GM18861 (cell line): ENCODE data around the gene NOL4L.
A peak's percentile ranks its signal among the peaks of the same experiment; 100 is the strongest.

Experiments used
- ATAC-seq: cut with Tn5 transposase; IDR thresholded peaks from one replicate; pipeline ENCODE4 v1.9.1; 2021; ENCODE audit not compliant: unreplicated experiment

The NOL4L gene

DNA sequence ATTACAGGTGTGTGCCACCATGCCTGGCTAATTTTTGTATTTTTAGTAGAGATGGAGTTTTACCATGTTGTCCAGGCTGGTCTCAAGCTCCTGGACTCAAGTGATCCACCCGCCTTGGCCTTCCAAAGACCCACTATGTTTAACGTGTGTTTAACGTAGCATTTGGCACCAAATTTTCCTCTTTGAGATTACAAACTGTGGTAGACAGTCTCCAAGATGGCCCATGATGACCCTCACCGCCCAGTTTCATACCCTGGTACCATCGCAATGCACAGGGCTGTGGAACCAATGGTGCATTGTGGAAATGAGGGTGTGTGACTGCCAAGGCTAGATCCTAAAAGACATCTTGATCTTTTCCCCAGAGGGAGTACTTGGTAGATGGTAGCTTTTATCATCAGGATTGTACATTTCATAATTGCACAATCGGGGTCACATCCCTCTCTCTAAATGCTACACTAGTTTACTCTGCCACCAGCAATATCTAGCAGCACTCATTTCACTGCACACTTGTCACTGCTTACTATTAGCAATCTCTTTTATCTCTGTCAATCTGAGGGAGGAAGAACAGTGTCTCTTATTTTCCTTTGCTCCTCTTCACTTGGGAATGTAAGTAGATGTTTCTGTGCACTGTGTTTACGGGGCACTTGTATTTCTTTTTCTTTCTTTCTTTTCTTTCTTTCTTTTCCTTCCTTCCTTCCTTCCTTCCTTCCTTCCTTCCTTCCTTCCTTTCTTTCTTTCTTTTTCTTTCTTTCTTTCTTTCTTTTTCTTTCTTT is 96.9 kb downstream of the NOL4L start:
- no peak for ATAC-seq

DNA sequence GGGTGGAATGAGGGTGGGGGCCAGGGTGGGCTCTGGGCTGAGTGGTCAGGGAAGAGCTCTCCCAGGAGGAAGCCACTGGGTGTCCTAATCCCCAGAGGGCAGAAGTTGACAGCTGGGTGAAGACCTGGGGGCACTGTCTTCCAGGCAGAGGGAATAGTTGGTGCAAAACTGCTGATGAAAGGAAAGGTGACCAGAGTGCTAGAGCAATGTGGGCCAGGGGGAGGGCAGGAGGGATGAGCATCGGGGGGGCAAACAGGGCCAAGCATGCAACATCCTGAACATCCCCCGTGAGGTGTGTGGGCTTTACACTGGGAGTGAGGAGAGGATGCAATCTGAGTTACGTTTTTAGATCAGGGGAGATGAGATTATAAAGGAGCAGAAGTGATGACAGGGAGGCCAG is 97.8 kb downstream of the NOL4L start:
- no peak for ATAC-seq

DNA sequence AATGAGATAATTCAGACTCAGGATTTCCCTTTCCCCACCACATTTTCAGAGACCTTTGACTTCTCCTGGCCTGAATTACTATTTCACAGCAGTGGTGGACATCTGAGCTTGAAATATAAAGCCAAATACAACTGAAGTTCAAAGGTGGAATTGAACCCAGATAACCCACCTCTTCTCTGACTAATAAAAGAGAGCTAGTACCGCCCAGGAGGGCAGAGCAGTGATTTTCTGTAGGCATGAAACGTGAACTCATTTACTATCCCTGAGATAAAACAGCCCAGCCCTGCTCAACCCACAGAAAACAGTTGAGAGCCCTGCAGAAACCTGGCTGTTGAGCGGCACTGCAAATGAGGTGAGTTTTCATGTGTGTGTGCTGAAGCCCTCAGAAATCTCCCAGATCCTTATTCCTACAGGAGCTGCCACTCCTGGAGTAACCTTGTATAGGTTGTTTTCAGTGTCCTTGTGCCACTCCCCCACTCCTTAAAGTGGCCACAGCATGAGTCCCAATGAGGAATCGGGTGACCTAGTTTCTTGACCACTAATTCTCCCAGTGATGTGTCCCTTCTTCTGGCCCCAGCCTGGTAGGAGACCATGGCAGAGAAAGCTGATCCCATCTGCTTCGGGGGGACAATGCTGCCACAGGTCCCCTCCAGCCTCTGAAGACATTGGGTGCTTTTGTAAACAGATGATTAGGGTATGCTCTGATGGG is 99.2 kb downstream of the NOL4L start:
- ATAC-seq = no peak

DNA sequence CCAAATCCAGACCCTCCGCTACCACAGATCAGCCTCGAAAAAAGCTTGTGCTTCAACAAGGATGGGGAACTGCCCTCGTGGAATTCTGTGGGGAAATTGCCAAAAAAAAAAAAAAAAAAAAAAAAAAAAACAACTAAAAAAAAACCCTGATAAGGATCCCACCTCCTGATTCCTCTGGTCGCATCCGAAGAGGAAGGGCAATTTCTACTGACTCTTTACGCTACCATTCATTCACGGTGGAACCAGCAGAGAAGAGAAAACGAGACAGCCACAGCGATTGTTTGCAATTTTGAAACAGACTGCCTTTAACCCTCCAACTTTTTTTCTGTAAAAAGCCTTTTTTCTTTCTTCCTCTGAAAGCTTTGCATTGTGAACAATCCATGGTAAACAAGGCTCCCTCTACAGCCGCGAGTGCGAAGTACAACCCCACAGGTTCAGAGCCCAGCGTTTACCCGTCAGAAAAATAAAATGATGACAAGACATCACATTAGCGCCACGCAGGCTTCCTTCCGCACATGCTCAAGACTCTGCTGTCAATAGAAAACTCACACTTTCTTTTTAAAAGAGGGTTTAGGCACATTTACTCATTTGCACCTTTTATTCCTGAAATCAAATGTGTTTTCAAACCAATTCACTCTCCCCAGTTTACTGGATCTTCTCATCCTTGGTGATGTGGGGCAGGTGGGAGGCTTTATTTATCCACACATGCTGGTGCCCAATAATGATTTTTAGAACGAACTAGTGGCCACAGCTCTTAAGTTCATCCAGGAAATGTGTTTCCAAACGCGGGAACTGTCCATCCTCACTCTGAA is 100.0 kb downstream of the NOL4L start:
- ATAC-seq = peak; percentile 74

DNA sequence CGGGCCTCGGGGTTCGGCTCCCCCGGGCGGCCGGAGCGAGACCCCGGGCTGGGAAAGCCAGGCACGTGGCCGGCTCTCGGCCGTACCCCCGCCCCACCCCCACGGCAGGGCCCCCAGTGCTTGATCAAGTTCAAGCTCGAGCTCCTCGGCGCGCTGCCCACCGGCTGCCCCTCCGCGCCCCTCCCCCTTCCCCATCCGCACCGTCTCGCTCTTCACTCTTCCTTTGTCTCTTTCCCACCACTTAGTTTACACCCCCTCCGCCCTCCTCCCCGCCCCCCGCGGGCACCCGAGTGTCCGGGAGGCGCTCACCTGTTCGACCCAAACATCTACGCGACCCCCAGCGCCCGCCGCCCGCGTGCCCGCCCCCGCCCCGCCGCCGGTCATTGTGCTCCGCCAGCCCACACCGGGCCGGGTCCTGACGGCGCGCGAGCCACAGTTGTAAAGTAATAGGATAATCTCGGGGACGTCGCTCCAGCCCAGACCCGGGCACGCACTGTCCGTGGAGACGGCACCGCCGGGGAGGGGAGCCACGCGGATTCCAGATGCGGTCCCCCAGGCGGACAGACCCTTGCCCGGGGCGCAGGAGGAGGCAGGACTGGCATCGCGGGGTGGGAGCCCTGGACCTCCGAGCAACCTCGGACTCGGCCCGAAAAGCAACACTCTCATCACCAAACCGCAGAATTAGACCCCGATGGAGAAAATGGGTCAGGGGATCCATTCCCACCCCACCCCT is 100.7 kb downstream of the NOL4L start:
- no peak for ATAC-seq

DNA sequence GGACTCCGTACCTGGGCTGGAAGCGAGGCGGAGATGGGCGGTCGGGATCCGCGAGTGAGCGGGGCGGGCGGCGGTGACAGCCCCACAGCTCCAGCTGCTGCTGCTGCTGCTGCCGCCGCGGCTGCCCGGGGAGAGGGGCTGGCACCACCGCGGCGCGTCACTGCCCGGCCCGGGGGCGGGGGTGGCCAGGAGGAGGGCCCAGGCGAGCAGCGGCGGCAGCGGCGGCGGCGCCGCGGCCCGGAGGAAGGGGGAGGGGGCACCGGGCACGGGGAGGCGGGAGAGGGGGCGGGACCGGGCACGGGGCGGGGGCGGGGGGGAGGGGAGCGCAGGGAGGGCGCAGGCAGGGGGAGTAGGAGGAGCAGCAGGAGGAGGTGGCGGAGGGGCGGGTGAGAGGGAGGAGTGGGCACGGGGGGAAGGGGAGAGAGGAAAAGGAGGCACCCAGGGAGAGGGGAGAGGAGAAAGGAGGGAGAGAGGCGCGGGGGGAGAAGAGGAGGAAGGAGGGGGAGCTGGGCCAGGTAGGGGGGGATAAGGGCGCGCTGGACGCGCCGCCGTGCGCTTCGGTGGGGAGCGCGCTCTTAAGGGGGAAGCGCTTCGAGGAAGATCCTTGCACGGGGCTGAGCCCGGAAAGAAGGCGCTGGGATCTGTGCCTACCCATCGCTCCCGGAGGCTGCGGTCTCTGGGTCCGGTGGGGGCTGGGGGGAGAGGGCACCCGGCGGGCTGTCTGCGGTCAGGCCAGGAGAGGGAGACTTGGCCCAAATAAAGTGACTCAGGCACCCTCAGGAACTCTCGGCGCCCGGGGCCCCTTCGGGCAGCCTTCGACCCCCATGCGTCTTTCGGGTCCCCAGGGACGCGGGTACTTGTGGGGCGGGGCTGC is 101.5 kb downstream of the NOL4L start:
- no peak for ATAC-seq

DNA sequence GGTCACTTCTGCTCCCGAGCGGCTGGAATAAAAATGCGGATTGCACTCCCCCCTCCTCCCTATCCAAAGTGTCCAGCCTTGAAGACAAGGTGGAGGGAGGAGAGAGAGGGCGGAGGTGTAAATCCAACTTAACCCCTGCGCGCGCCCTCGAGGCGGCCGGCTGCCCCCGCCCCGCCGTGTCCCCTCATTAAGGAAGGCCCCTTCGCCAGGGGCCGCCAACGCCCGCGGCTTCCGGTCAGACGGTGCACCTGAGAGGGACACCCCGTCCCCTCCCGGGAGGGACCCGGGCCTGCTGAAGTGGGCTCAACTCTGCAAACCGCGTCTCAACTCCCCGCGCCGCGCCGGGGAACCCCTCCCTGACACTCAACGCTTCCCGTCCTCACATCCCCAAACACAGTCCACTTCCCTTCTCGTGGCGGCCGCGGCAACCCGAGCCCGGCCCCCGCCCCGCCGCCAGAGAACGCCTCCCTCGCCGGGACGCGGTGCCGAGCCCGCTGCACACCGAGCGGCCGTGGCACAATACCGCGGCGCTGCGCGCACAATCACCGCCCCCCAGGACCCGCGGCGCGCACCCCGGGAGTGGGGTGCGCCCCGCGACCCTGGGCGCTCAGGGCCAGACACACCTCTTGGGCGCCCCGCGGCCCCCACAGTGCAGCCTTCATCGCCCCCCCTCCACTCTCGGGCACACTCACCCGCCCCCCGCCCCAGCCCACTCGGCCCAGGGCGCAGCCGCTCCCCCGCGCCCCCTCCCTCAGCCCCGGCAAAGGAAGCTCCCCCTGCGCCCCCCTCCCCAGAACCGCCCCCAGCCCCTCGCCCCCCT is 102.5 kb downstream of the NOL4L start:
- ATAC-seq = no peak

DNA sequence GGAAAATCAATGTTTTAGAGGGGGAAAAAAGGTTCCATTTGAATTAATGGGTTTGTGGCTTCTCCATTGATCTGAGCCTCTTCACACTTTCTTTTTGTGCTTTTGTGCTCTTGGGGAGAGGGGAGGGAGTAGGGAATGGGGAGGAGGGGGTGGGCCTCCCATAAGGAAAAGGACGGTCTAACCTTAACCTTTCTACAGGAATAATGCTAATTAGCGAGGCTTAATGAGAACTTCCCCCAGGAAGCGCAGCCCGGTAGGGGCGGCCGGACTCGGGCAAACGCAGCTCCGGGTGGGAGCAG is 103.0 kb downstream of the NOL4L start:
- no peak for ATAC-seq

DNA sequence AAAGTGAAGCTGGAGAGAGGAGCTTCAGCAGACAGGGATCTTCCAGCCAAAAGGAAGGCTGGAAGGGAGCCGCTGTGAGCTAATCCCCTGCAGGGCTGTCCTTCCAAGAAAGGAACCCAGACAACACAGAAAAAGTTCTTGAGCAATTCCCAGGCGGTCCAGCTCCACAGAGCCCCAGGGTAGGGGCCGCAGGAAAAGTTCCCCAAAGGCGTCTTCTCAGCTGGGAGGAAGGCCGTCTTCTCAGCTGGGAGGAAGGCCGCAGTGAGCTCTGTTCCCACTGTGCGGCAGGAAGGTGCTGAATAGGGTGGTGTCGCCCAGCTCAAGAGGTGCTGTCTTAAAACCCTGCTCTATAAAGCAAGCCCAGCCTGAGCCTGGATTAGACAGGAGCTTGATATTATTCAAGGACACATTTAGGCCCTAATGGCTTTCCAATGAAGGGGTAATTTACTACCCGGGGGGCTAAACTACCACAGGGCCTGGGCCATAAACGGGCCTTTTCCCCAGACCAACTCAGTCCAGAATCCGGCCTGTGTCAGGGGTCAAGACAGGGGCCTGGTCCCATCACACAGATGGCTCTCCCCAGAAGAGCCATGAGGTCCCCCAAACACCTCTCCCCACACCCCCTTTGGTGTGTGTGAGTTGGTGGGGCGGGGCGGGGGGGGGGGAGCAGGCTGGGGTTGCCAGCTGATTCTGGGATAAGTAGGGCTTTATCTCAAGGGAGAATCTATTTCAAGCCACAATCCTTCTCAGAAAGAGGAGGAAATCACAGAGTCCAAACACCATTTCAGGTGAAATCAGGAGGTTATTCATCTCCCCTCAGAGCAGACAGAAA is 103.6 kb downstream of the NOL4L start:
- ATAC-seq = no peak

DNA sequence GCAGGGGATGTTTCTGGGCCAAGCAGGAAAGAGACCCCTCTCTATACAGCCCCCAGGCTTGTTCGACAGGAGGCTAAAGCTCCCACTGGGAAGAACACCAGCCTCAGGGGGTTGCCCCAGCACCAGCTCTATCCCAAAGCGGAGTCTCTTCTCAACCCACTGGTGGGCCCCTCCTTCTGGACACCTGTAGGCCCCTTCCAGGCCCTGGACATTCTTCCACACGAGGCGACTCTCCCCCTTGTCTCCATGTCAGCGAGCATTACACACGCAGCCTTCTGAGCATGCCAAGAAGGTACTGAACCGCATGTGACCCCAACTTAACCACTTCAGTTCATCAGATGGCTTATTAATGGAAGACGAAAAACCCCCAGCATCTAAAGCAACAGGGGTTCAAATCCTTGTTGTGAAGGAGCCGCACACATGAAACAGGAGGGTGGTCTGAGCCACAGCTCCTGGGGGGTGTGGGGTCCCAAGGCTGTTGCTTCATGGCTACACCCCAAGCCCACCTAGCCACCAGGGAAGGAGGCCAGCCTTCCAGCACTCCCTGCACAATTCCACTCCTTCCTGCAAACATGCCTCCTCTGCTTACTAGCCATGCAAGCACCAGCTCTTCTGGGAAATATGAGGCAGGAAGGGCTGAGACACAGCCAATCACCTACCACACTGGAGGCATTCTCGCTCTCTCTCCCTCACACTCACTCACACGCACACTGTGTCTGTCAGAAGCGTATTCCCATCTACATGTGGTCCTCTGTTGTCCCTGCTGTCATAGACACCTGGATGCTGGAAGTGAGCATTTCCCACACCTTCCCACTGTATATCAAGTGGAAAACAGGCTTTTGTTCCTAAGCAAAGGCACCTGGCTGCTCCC is 104.5 kb downstream of the NOL4L start:
- ATAC-seq = no peak

DNA sequence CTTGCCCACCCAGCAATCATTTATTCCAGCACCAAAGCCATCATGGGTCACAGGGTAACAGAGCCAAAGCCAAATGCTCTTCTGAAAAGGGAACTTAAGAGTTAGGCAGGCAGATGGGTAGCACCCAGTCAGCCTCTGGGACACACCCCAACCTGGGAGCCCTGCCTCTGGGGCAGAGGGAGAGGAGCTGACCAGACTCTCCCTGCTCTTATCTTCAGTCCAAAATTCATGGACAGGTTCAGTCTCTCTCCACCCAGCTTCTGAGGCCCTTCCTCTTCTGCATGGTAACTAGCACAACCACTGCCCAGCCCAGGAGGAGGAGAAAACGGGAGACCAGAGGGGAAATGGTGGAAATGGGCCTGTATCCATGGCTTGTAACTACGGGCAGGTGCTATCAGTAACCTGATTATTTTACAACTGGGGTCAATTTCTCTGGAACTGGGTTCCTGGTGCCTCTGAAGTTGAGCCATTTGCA is 105.4 kb downstream of the NOL4L start:
- no peak for ATAC-seq

DNA sequence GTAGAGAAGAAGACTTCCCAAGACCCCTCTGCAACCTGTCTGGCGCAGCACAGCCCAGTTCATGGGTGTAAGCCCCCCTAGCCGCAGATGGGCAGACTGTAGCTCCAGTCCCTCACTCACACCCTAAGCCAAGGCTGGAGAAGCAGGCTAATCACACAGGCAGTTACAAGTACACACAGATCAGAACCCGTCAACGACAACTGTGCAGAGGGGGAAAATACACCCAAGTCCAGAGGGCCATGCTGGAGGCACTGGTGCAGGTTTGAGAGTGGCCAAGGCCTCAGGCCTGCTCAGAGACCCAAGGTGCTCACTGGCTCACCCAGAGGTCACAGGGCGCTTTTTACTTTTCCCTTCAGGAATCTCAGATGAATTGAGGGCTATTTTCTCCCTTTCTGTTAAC is 106.1 kb downstream of the NOL4L start:
- no peak for ATAC-seq

DNA sequence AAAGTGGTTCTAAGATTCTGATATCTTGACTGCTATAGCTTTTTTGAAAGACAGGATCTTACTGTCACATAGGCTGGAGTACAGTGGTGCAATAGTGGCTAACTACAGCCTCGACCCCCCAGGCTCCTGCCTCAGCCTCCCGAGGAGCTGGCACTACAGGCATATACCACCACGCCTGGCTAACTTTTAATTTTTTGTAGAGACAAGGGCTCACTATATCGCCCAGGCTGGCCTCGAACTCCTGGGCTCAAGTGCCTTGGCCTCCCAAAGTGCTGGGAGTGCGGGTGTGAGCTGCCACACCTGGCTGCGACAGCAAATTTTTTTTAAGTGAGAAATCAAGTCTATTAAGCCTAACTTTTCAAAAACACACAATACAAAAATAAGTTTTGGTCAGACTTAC is 106.6 kb downstream of the NOL4L start:
- no peak for ATAC-seq

DNA sequence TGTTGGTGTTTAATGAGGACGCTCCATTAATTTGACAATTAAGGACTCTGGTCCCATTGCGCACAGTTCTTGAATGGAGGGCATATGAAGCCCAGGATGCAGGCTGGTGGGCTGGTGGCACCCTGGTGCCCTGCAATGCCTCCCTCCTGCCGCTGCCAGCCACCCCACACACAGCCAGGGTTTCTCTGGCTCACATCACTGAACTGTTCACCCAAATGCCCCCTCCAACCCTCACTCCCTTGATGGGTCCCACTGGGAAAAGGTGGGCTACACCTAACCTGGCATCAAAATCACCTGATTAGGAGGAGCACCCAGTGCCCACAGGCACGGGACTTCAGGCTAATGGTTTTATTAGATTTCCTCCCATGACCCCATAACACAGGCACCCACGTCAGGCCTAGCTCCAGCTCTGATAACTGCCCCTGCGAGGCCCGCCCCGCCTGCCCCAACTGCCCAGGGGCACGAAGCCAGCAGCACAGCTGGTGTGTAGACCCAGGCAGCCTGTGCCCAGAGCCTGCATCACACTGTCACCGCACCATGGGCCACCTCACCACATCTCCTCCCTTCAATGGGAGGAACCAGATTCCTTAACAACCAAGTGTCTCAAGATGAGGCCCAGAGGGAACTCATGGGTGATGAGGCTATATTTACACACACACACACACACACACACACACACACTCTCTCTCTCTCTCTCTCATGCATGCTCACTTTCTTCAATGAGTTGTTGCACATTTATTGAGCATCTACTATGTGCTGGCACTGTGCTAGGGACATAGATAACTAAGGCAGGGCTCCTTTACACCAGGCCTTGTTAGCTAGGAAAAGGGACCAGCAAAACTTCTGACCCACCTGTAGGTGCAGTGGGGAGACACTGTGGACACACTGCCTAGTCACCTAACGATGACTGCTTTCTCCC is 107.3 kb downstream of the NOL4L start:
- no peak for ATAC-seq

DNA sequence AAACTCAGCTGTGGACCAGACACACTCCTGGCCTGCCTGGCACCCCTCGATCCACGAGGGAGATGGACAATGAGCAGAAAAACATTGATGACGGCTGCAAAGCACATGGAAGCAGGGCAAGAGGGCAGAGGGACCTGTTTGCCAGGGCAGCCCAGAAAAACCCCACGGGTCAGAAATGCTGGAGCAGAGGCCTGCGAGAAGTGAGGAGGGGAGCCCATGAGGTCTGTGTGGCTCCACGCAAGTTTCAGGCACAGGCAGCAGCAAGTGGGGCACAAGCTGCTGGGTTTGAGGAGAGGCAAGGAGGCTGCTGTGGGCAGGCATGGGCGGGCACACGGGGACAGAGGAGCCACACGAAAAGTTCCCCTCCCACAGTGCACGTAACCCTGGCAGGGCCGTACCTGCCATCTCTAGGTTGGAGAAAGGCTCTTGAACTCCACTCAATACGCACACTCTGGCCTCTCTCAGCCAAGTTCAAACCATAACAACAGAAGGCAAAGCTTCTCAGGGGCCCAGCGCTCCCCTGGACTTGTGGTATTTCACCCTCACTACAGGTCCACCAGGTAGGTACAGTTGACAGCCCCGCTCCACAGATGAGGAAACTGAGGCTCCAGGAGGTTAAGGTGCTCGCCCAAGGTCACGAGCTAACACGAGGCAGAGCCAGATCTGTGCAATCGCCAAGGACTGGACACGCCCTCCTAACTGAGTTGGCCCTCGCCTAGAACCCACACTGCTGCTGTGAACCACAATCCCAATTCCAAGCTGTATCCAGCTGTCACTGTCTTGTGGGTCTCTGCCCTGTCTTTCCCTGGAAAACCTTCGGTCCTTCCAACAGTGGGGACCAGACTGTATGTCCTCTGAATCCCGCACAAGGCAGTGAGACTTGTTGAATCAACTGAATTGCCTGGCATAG is 108.2 kb downstream of the NOL4L start:
- ATAC-seq = no peak
